AG09309 (cell line): ENCODE data around the gene CLDN6.

Experiments used
- DNase-seq: peaks from one replicate; pipeline ENCODE4 v3.0.0-alpha.2; 2010; ENCODE audit warnings: low read depth
- H3K4me3 ChIP-seq: 2 replicates; pipeline ENCODE4 v1.5.1; 2011; ENCODE audit warnings: mild to moderate bottlenecking, low read depth, low read length, moderate library complexity; ENCODE audit not compliant: control insufficient read depth
- CTCF ChIP-seq: IDR thresholded peaks from 2 replicates; pipeline ENCODE4 v1.5.1; 2011; ENCODE audit warnings: mild to moderate bottlenecking, low read depth, low read length, inconsistent platforms; ENCODE audit not compliant: insufficient read depth, control insufficient read depth; ENCODE audit errors: missing control alignments

CLDN6 gene

DNA sequence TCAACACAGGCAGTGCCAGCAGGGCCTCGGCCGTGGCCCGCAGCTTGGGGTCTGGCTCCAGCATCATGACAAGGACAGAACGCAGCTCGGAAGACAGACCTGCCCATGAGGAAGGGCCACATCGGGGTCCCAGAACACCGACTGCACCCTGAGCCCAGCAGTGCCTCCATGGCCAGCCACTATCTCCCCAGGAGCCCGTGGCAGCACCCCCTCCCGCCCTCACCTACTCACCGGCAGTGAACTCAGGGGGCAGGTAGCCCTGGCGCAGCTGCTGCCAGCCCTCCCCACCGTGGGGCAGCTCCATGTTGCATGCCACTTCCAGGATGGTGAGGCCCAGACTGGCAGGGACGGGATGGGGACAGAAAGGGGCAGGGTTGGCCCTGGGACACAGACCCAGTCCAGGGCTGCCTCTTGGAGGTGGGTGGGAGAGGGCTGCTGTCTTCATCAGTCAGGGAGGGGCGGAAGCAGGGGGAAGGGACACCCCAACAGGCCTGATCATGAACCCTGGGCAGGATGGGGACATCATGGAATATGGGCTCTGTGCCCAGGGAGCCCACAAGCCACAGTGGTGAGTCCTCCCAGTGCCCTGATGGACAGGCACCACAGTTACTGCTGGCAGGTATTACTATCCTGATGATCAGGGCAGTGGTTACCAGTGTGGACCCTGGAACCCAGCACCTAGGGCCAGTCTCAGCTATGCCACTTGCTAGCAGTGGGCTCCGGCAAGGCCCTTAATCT lies 43.5 kb downstream of the CLDN6 start:
- no peak for DNase-seq
- no peak for TF ChIP-seq CTCF
- no peak overlapping the region for H3K4me3 ChIP-seq

- H3K4me3 ChIP-seq, result no peak overlapping the region
- TF ChIP-seq CTCF, result no peak
These were observed 44.2 kb downstream of the CLDN6 start for GRCh38 chr16:2973605-2974318.

GRCh38 chr16:2973093-2973492 lies 44.9 kb downstream of the CLDN6 start:
- no peak overlapping the region for H3K4me3 ChIP-seq
- no peak for TF ChIP-seq CTCF
- DNase-seq, result no peak

More at GRCh38 chr16:2973605-2974318, 44.2 kb downstream of the CLDN6 start:
- no peak for DNase-seq

- H3K4me3 ChIP-seq, result no peak overlapping the region
- no peak for TF ChIP-seq CTCF
- DNase-seq, result no peak
These were observed 45.8 kb downstream of the CLDN6 start for GRCh38 chr16:2971985-2972784.

DNA sequence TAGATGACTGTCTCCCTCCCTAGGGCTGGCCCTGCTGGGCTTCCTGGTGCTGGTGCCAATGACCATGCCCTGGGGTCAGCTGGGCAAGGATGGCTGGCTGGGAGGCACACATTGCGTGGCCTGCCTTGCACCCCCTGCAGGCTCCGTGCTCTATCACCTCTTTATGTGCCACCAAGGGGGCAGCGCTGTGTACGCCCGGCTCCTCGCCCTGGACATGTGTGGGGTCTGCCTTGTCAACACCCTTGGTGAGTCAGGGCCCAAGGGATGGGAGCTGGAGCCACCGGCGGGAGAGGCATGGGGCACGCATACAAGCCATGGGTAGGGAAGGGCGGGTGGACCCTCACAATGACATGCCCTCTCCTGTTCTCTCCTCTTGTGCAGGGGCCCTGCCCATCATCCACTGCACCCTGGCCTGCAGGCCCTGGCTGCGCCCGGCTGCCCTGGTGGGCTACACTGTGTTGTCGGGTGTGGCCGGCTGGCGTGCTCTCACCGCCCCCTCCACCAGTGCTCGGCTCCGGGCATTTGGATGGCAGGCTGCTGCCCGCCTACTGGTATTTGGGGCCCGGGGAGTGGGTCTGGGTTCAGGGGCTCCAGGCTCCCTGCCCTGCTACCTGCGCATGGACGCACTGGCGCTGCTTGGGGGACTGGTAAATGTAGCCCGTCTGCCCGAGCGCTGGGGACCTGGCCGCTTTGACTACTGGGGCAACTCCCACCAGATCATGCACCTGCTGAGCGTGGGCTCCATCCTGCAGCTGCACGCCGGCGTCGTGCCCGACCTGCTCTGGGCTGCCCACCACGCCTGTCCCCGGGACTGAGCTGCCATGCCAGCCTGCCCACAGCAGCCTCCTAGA lies 46.6 kb downstream of the CLDN6 start:
- no peak overlapping the region for H3K4me3 ChIP-seq
- no peak for DNase-seq
- no peak for TF ChIP-seq CTCF

- DNase-seq, result no peak
- TF ChIP-seq CTCF, result no peak
- peak overlapping the region; percentile 61 for H3K4me3 ChIP-seq
These were observed 47.4 kb downstream of the CLDN6 start for GRCh38 chr16:2970563-2970962.
